ENCODE measurements around the gene ALOX15. TPM values are rescaled to one million over a fixed set of nuclear protein-coding genes. Genes with fewer than 3 reads are reported as not detected.
"Not testable (repeated sequence)": the region's sequence is repeated elsewhere in the genome, so short reads cannot be mapped to it uniquely, and the experiment has no call there.

The ALOX15 gene, protein sequence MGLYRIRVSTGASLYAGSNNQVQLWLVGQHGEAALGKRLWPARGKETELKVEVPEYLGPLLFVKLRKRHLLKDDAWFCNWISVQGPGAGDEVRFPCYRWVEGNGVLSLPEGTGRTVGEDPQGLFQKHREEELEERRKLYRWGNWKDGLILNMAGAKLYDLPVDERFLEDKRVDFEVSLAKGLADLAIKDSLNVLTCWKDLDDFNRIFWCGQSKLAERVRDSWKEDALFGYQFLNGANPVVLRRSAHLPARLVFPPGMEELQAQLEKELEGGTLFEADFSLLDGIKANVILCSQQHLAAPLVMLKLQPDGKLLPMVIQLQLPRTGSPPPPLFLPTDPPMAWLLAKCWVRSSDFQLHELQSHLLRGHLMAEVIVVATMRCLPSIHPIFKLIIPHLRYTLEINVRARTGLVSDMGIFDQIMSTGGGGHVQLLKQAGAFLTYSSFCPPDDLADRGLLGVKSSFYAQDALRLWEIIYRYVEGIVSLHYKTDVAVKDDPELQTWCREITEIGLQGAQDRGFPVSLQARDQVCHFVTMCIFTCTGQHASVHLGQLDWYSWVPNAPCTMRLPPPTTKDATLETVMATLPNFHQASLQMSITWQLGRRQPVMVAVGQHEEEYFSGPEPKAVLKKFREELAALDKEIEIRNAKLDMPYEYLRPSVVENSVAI
- total RNA-seq (2021; ENCODE audit: unreplicated experiment) (not detected), Bru-seq, nascent RNA (percentile 7 among the genes with signal in this experiment), BruChase-seq, experiment 1, labeled RNA remaining after a 2-hour chase (percentile 11 among the genes with signal in this experiment), BruChase-seq, experiment 2, labeled RNA remaining after a 6-hour chase (not detected)
- polyA plus RNA-seq (2012; ENCODE audit: insufficient read length) = not detected
- long read RNA-seq = 0 reads

DNA sequence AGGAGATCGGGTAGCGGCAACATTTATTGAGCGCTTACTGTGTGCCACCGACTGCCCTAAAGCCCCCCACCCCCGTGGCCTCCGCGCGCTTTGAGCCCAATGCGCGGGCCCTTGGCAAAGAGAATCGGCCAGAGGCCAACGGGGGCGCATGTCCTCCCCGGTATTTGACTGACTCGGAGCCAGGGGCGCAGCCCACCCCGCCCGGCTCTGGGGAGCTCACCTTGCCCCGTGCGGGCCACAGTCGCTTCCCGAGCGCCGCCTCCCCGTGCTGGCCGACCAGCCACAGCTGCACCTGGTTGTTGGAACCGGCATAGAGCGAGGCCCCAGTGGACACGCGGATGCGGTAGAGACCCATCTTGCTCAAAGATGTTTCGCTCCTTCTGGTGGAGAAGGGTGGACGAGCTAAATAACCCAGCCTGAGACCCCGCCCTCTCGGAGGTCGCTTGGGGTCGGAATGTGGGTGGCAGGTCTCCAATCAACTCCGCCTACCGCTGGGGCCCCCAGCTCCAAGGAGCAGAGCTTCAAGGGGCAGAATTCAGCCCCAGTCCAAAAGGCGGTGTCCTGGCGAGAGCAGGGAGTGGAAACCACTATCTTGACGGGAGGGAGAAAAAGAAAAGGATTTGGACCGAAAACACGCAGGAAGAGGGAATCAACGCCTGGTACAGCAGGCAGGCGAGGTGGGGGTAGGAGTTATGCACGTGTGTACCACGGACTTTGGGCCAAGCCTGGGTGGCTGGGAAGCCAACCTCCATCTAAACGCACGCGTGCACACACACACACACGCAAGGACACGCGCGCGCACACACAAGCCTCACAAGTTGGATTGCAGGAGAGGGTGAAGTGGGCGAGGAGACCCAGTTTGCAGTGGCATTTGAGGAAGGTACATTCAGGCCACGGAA, at the start of gene ALOX15:
TSS of gene ALOX15 (minus strand) at position 382 of the 899 bp plus-strand sequence. CDS start at position 355, 27 bp downstream.
- no peak for TF ChIP-seq TCF7L2 (IDR thresholded peaks at IDR 0.05; ENCODE audit: low read depth, low read length)
- TF ChIP-seq SIN3A (IDR thresholded peaks at IDR 0.05; ENCODE audit: borderline replicate concordance, insufficient read depth, low read depth, low read length) = no peak
- Histone ChIP-seq H3K9me3 (ENCODE audit: control insufficient read depth, insufficient read depth, low read depth, low read length) (no peaks in the 10 kb centered on the region), H3K36me3 (ENCODE audit: control insufficient read depth, insufficient read depth, low read length) (no peaks in the 10 kb centered on the region), H3K27me3 (ENCODE audit: control insufficient read depth, insufficient read depth, low read length) (peaks cover 2% of the 10 kb centered on the region; the same call in 1 of the 2 replicates), H3K4me1 (ENCODE audit: control insufficient read depth, insufficient read depth, low read length) (no peaks in the 10 kb centered on the region), H3K27ac (ENCODE audit: low read length) (no peak within 1 kb of the TSS), H3K4me3 (ENCODE audit: low read depth in 2 of 2, low read length in 2 of 2) (no peak within 1 kb of the TSS)
- in situ Hi-C loops (cut with HindIII; ENCODE audit: low pct_unique_long_range_greater_than_20kb, low sequenced_read_pairs) = no loop called here
- intact Hi-C loops (cut with micrococcal nuclease; ENCODE audit: unreplicated experiment) = no loop called here
- ChIA-PET POLR2A (no interaction called here), CTCF (no interaction called here)
- DNase-seq (ENCODE audit: low read depth, low spot score) (no peak), ATAC-seq (no peak)
- BruUV-seq (replicated peaks) = no TSS peak

DNA sequence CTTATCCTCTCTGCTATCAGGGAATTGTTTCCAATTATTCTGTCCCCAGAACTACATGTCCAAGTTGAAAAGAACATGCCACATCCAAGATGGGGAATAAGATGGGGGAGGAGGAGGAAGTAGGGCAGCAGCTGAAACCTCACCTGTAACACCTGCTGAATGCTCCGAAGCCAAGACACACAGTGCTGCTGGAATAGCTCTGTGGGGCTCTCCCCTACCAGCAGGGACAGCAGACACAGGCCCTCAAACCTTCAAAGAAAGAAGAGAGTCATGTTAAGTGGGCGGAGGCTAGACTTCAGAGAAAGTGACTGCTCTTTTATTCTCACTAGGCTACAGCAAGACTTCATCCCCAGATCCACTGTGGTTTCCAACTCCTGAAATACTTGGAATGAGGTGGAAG, 49.3 kb upstream of the ALOX15 start:
- no peak for DNase-seq (ENCODE audit: low read depth, low spot score)
- Histone ChIP-seq H3K27ac (ENCODE audit: low read length) (no peak overlapping the region), H3K36me3 (ENCODE audit: control insufficient read depth, insufficient read depth, low read length) (no peaks in the 10 kb centered on the region; the same call in 1 of the 2 replicates), H3K27me3 (ENCODE audit: control insufficient read depth, insufficient read depth, low read length) (no peaks in the 10 kb centered on the region), H3K9me3 (ENCODE audit: control insufficient read depth, insufficient read depth, low read depth, low read length) (no peaks in the 10 kb centered on the region), H3K4me3 (ENCODE audit: low read depth in 2 of 2, low read length in 2 of 2) (no peak overlapping the region), H3K4me1 (ENCODE audit: control insufficient read depth, insufficient read depth, low read length) (no peaks in the 10 kb centered on the region)
- TF ChIP-seq TCF7L2 (IDR thresholded peaks at IDR 0.05; ENCODE audit: low read depth, low read length) (no peak), POLR2AphosphoS5 (IDR thresholded peaks at IDR 0.05; ENCODE audit: low read depth, low read length) (no peak)
- TF ChIP-seq, protein P1, sequence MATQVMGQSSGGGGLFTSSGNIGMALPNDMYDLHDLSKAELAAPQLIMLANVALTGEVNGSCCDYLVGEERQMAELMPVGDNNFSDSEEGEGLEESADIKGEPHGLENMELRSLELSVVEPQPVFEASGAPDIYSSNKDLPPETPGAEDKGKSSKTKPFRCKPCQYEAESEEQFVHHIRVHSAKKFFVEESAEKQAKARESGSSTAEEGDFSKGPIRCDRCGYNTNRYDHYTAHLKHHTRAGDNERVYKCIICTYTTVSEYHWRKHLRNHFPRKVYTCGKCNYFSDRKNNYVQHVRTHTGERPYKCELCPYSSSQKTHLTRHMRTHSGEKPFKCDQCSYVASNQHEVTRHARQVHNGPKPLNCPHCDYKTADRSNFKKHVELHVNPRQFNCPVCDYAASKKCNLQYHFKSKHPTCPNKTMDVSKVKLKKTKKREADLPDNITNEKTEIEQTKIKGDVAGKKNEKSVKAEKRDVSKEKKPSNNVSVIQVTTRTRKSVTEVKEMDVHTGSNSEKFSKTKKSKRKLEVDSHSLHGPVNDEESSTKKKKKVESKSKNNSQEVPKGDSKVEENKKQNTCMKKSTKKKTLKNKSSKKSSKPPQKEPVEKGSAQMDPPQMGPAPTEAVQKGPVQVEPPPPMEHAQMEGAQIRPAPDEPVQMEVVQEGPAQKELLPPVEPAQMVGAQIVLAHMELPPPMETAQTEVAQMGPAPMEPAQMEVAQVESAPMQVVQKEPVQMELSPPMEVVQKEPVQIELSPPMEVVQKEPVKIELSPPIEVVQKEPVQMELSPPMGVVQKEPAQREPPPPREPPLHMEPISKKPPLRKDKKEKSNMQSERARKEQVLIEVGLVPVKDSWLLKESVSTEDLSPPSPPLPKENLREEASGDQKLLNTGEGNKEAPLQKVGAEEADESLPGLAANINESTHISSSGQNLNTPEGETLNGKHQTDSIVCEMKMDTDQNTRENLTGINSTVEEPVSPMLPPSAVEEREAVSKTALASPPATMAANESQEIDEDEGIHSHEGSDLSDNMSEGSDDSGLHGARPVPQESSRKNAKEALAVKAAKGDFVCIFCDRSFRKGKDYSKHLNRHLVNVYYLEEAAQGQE (IDR thresholded peaks at IDR 0.05; ENCODE audit: insufficient read depth in 1 of 2, low read depth in 2 of 2, low read length in 1 of 2) = no peak
- TF ChIP-seq, protein P2, sequence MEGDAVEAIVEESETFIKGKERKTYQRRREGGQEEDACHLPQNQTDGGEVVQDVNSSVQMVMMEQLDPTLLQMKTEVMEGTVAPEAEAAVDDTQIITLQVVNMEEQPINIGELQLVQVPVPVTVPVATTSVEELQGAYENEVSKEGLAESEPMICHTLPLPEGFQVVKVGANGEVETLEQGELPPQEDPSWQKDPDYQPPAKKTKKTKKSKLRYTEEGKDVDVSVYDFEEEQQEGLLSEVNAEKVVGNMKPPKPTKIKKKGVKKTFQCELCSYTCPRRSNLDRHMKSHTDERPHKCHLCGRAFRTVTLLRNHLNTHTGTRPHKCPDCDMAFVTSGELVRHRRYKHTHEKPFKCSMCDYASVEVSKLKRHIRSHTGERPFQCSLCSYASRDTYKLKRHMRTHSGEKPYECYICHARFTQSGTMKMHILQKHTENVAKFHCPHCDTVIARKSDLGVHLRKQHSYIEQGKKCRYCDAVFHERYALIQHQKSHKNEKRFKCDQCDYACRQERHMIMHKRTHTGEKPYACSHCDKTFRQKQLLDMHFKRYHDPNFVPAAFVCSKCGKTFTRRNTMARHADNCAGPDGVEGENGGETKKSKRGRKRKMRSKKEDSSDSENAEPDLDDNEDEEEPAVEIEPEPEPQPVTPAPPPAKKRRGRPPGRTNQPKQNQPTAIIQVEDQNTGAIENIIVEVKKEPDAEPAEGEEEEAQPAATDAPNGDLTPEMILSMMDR (IDR thresholded peaks at IDR 0.05) = no peak
- intact Hi-C loops (cut with micrococcal nuclease; ENCODE audit: unreplicated experiment) (no loop called here), in situ Hi-C loops (cut with HindIII; ENCODE audit: low pct_unique_long_range_greater_than_20kb, low sequenced_read_pairs) (no loop called here)
- ATAC-seq = no peak
- no TSS peak for BruUV-seq (replicated peaks)
- POLR2A ChIA-PET = no interaction called here
- CTCF ChIA-PET = no interaction called here

DNA sequence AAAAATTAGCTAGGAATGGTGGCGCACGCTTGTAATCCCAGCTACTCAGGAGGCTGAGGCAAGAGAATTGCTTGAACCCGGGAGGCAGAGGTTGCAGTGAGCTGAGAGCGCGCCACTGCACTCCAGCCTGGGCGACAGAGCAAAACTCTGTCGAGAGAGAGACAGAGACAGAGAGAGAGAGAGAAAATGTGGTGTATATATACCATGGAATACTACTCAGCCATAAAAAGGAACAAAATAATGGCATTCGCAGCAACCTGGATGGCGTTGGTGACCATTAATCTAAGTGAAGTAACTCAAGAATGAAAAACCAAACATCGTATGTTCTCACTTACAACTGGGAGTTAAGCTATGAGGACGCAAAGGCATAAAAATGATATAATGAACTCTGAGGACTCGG, 48.4 kb upstream of the ALOX15 start:
- intact Hi-C loops (cut with micrococcal nuclease; ENCODE audit: unreplicated experiment); DNase-seq (ENCODE audit: low read depth, low spot score); BruUV-seq (replicated peaks); CTCF ChIA-PET; POLR2A ChIA-PET; ATAC-seq; in situ Hi-C loops (cut with HindIII; ENCODE audit: low pct_unique_long_range_greater_than_20kb, low sequenced_read_pairs); H3K4me3 ChIP-seq (ENCODE audit: low read depth in 2 of 2, low read length in 2 of 2); H3K9me3 ChIP-seq (ENCODE audit: control insufficient read depth, insufficient read depth, low read depth, low read length); H3K27me3 ChIP-seq (ENCODE audit: control insufficient read depth, insufficient read depth, low read length); H3K36me3 ChIP-seq (ENCODE audit: control insufficient read depth, insufficient read depth, low read length); H3K27ac ChIP-seq (ENCODE audit: low read length); H3K4me1 ChIP-seq (ENCODE audit: control insufficient read depth, insufficient read depth, low read length): not testable (repeated sequence)

DNA sequence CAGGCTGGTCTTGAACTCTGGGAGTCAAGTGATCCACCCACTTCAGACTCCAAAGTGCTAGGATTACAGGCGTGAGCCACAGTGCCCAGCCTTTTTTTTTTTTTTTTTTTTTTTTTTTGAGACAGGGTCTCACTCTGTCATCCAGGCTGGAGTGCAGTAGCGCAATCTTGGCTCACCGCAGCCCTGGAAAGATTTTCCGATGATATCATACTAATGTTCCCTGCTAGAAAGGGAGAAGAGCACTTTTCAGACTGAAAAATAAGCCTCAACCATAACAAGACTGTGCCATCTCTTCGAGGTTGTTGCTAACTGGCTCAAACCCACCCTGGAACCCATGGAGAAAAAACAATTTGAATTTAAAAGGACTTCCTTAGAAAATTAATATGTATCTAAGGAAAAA, 42.3 kb upstream of the ALOX15 start:
- ATAC-seq; DNase-seq (ENCODE audit: low read depth, low spot score); H3K27me3 ChIP-seq (ENCODE audit: control insufficient read depth, insufficient read depth, low read length); H3K27ac ChIP-seq (ENCODE audit: low read length); in situ Hi-C loops (cut with HindIII; ENCODE audit: low pct_unique_long_range_greater_than_20kb, low sequenced_read_pairs); intact Hi-C loops (cut with micrococcal nuclease; ENCODE audit: unreplicated experiment); BruUV-seq (replicated peaks); POLR2A ChIA-PET; H3K36me3 ChIP-seq (ENCODE audit: control insufficient read depth, insufficient read depth, low read length); H3K4me1 ChIP-seq (ENCODE audit: control insufficient read depth, insufficient read depth, low read length); CTCF ChIA-PET; H3K4me3 ChIP-seq (ENCODE audit: low read depth in 2 of 2, low read length in 2 of 2); H3K9me3 ChIP-seq (ENCODE audit: control insufficient read depth, insufficient read depth, low read depth, low read length): not testable (repeated sequence)

Data from Panc1 (cell line).